Calu3 (cell line): ENCODE data around the gene MICA. TPM values are rescaled to one million over a fixed set of nuclear protein-coding genes. Genes with fewer than 3 reads are reported as not detected.
"Not testable (repeated sequence)": the region's sequence is repeated elsewhere in the genome, so short reads cannot be mapped to it uniquely, and the experiment has no call there.

Experiments used
- BruUV-seq: library from RNA; stranded (reverse); fragments of 400-500 nt; replicated peaks from 2 replicates; lab custom pipeline; 2021; lab: Mats Ljungman, UMichigan
- CTCF ChIA-PET: fragments of 300-600 bp; sonication (Branson Sonifier 250); formaldehyde crosslinking; loops from one replicate; lab custom pipeline; 2022; ENCODE audit warnings: antibody characterized with exemption; lab: Charles Lee
- DNase-seq: peaks from one replicate; pipeline ENCODE4 v3.0.0; 2022
- H3K27ac Mint-ChIP-seq: one replicate; pipeline ENCODE4 v1.8.0; 2022; ENCODE audit warnings: mixed read lengths; ENCODE audit not compliant: unreplicated experiment
- H3K27me3 Mint-ChIP-seq: one replicate; pipeline ENCODE4 v1.8.0; 2022; ENCODE audit warnings: mixed read lengths; ENCODE audit not compliant: unreplicated experiment
- H3K36me3 Mint-ChIP-seq: one replicate; pipeline ENCODE4 v1.8.0; 2022; ENCODE audit warnings: mild to moderate bottlenecking, moderate library complexity, mixed read lengths; ENCODE audit not compliant: insufficient read depth, unreplicated experiment
- H3K4me1 Mint-ChIP-seq: one replicate; pipeline ENCODE4 v1.8.0; 2022; ENCODE audit warnings: mild to moderate bottlenecking, low read depth, mixed read lengths; ENCODE audit not compliant: unreplicated experiment
- H3K4me3 Mint-ChIP-seq: one replicate; pipeline ENCODE4 v1.8.0; 2022; ENCODE audit warnings: mild to moderate bottlenecking, low read depth, moderate library complexity, mixed read lengths; ENCODE audit not compliant: unreplicated experiment
- H3K9me3 Mint-ChIP-seq: one replicate; pipeline ENCODE4 v1.8.0; 2022; ENCODE audit warnings: low read depth, mixed read lengths; ENCODE audit not compliant: unreplicated experiment
- CTCF ChIP-seq: fragments of 200-600 bp; IDR thresholded peaks from one replicate; pipeline ENCODE4 v1.8.0; 2022; ENCODE audit warnings: antibody characterized with exemption; ENCODE audit not compliant: unreplicated experiment
- intact Hi-C: fragments of 100-400 bp; cut with micrococcal nuclease; formaldehyde crosslinking; loops from one replicate; pipeline ENCODE4 v1.10.0; 2022; ENCODE audit not compliant: unreplicated experiment
- total RNA-seq: library from RNA; stranded (reverse); gene quantifications from 2 replicates; pipeline ENCODE4 v1.2.3, GENCODE V29; 2022

MICA gene
- total RNA-seq, 1 experiment from 2014 or later, result 77.1 TPM

- Mint-ChIP-seq H3K9me3 (peaks cover 2% of the 10 kb centered on the region), H3K27ac (no peak overlapping the region), H3K4me3 (no peak overlapping the region), H3K36me3 (no peaks in the 10 kb centered on the region), H3K27me3 (peaks cover 67% of the 10 kb centered on the region), H3K4me1 (no peaks in the 10 kb centered on the region)
- DNase-seq, result no peak
- TF ChIP-seq CTCF, result no peak
- intact Hi-C loops, result no loop called here
- no TSS peak for BruUV-seq
- CTCF ChIA-PET, result no interaction called here
Observed at GRCh38 chr6:31386099-31386498, 17.3 kb upstream of the MICA start.

GRCh38 chr6:31386977-31387376 is 16.4 kb upstream of the MICA start:
- DNase-seq, result no peak
- BruUV-seq, result no TSS peak
- Mint-ChIP-seq H3K9me3 (peaks cover 2% of the 10 kb centered on the region), H3K27me3 (peaks cover 58% of the 10 kb centered on the region), H3K27ac (no peak overlapping the region), H3K4me1 (no peaks in the 10 kb centered on the region), H3K4me3 (no peak overlapping the region), H3K36me3 (no peaks in the 10 kb centered on the region)
- intact Hi-C loops, result no loop called here
- no peak for TF ChIP-seq CTCF
- CTCF ChIA-PET, result interaction anchor here (0.6 kb wide), 1 partner anchor 1184 kb away, joined by 3 read pairs; no protein-coding TSS in a partner anchor

GRCh38 chr6:31388916-31389801 is 14.2 kb upstream of the MICA start:
- H3K36me3 Mint-ChIP-seq, intact Hi-C loops, DNase-seq, H3K9me3 Mint-ChIP-seq, H3K4me1 Mint-ChIP-seq, H3K4me3 Mint-ChIP-seq, BruUV-seq, H3K27ac Mint-ChIP-seq, CTCF ChIA-PET: not testable (repeated sequence)
- peaks cover 36% of the 10 kb centered on the region for H3K27me3 Mint-ChIP-seq

- DNase-seq, H3K4me3 Mint-ChIP-seq, BruUV-seq, H3K9me3 Mint-ChIP-seq, H3K4me1 Mint-ChIP-seq, H3K36me3 Mint-ChIP-seq, H3K27ac Mint-ChIP-seq, intact Hi-C loops: not testable (repeated sequence)
- CTCF ChIA-PET, result interaction anchor here (1.3 kb wide), 1 partner anchor 10 kb away, joined by 5 read pairs; no protein-coding TSS in a partner anchor
- H3K27me3 Mint-ChIP-seq, result peaks cover 30% of the 10 kb centered on the region
Observed at GRCh38 chr6:31389802-31390132, 13.6 kb upstream of the MICA start.

GRCh38 chr6:31393932-31394331 is 9.5 kb upstream of the MICA start:
- Mint-ChIP-seq H3K27ac (no peak overlapping the region), H3K4me1 (no peaks in the 10 kb centered on the region), H3K36me3 (peaks cover 3% of the 10 kb centered on the region), H3K27me3 (no peaks in the 10 kb centered on the region), H3K9me3 (peaks cover 2% of the 10 kb centered on the region), H3K4me3 (no peak overlapping the region)
- no peak for TF ChIP-seq CTCF
- no TSS peak for BruUV-seq
- CTCF ChIA-PET, result no interaction called here
- DNase-seq, result no peak
- intact Hi-C loops, result no loop called here
